K562 (cell line): ENCODE results near the gene PHF19. TPM values are rescaled to one million over a fixed set of nuclear protein-coding genes. Genes with fewer than 3 reads are reported as not detected.

Experiments used
- COPS2 ChIP-seq: fragments of 450-650 bp; conservative IDR thresholded peaks from 2 replicates; pipeline ENCODE4 v1.6.1; 2016; ENCODE audit warnings: mild to moderate bottlenecking, moderate library complexity
- CSDE1 ChIP-seq, 2 experiments: fragments of 450-650 bp; IDR thresholded peaks; 2 replicates each; pipeline ENCODE4 v1.6.1; 2016; ENCODE audit warnings: mild to moderate bottlenecking in 1 of 2
- GTF2E2 ChIP-seq: fragments of 200-800 bp; sonication (Bioruptor generic); IDR thresholded peaks from 2 replicates; pipeline ENCODE4 v1.6.1; 2016; ENCODE audit warnings: missing genetic modification characterization, missing compliant biosample characterization
- HDAC3 ChIP-seq: fragments of 450-650 bp; IDR thresholded peaks from 2 replicates; pipeline ENCODE4 v1.6.1; 2018; ENCODE audit warnings: borderline replicate concordance, mild to moderate bottlenecking, moderate library complexity; ENCODE audit not compliant: partially characterized antibody
- HNRNPK ChIP-seq: fragments of 200-400 bp; formaldehyde crosslinking; IDR thresholded peaks from one replicate; pipeline ENCODE4 v1.6.1; 2018; ENCODE audit warnings: mild to moderate bottlenecking, low read depth, low read length; ENCODE audit not compliant: poor library complexity, severe bottlenecking
- HNRNPL ChIP-seq: fragments of 200-400 bp; formaldehyde crosslinking; IDR thresholded peaks from 2 replicates; pipeline ENCODE4 v1.6.1; 2017; ENCODE audit warnings: low read depth, mild to moderate bottlenecking, low read length
- SMC3 ChIP-seq: conservative IDR thresholded peaks from 2 replicates; pipeline ENCODE4 v1.6.1; 2011; ENCODE audit warnings: low read depth, low read length, improper control_type of control experiment; ENCODE audit not compliant: insufficient read depth
- STAG1 ChIP-seq: sonication (generic); formaldehyde crosslinking; IDR thresholded peaks from 2 replicates; pipeline ENCODE4 v1.5.0; 2020; ENCODE audit warnings: missing genetic modification reagents, borderline replicate concordance
- TCFL5 ChIP-seq: fragments of 250-450 bp; sonication (Bioruptor Pico); conservative IDR thresholded peaks from 2 replicates; pipeline ENCODE4 v1.6.1; 2021; ENCODE audit warnings: mild to moderate bottlenecking, moderate library complexity, matching md5 sums
- ZNF124 ChIP-seq: sonication (generic); formaldehyde crosslinking; IDR thresholded peaks from 2 replicates; pipeline ENCODE4 v1.8.1; 2022; ENCODE audit warnings: missing genetic modification reagents
- ZSCAN32 ChIP-seq: fragments of 450-650 bp; formaldehyde crosslinking; IDR thresholded peaks from 2 replicates; pipeline ENCODE4 v1.4.0; 2020; ENCODE audit warnings: mild to moderate bottlenecking, moderate library complexity
- polyA plus RNA-seq, 8 experiments: library from polyadenylated mRNA; depleted of rRNA in 4 of 8; stranded (reverse) in 5 of 8; unstranded in 3 of 8; fragments of >200 nt; fragmentation: Nextera tagmentation in 2 of 8; fragmentation: Illumina TruSeq in 1 of 8; extraction: Ambion mirVana in 2 of 8; extraction: Trizol in 1 of 8; gene quantifications; 2 replicates each; pipeline versions ENCODE4 v1.2.1 to v1.2.3, GENCODE V29; 2011 to 2014; ENCODE audit warnings: inconsistent platforms in 1 of 8, missing spikeins in 1 of 8
- total RNA-seq, 7 experiments: library from RNA; depleted of rRNA in 6 of 7; stranded (reverse); fragments of >200 nt in 6 of 7; fragmentation: Illumina TruSeq in 2 of 7; extraction: Trizol in 2 of 7; gene quantifications; 2 replicates each; pipeline versions ENCODE4 v1.2.1 to v1.2.3, GENCODE V29; 2011 to 2021; ENCODE audit warnings: low replicate concordance in 1 of 7
- TF ChIP-seq, protein P1 (sequence below), 2 experiments: fragments of 450-650 bp; IDR thresholded peaks; 2 replicates each; pipeline ENCODE4 v1.6.1; 2016; ENCODE audit warnings: mild to moderate bottlenecking in 2 of 2, borderline replicate concordance in 1 of 2, low read depth in 1 of 2, moderate library complexity in 1 of 2
- TF ChIP-seq, protein P2 (sequence below): fragments of 450-650 bp; IDR thresholded peaks from 2 replicates; pipeline ENCODE4 v1.7.1; 2018; ENCODE audit warnings: mild to moderate bottlenecking, low read depth; ENCODE audit not compliant: partially characterized antibody
- TF ChIP-seq, protein P3 (sequence below): sonication (generic); formaldehyde crosslinking; IDR thresholded peaks from 2 replicates; pipeline ENCODE4 v1.8.1; 2023; ENCODE audit warnings: mild to moderate bottlenecking, missing genetic modification reagents, moderate library complexity

Gene PHF19
- total and polyA plus RNA-seq, 9 of the 15 experiments (the other 6 are each of a cell fraction or from before 2014, with no cell fraction given), result 95.8 to 403 (median 255) TPM

DNA sequence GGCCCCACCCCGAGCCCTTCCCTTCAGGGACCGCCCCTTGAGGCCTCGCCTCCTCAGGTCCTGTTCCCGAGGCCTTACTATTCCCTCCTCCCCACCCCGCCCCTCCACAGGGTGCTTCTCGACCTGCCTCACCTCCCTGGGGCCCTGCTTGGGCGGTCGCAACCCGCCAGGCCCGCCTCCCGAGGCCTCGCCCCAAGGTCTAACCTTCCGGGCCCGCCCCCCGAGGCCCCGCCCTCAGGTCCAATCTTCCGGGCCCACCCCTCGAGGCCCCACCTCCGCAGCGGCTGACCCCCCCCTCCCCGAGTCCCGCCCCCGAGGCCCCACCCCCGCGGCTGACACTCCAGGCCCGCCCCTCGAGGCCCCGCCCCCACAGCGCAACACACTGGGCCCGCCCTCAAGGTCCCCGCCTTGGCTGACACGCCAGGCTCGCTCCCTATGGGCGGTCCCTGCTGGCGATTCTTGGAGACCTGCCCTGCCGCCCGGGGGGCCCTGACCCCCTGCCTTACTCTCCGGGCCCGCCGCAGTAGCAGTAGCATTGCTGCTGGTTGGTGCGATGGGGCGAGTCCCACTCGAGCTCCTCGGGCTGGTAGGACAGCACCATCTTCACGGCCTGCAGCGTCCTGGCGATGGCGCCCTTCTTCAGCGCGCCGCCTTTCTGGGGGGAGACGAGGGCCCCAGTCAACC lies 8.2 kb downstream of the PHF19 start (continued):
- TF ChIP-seq, protein P1, sequence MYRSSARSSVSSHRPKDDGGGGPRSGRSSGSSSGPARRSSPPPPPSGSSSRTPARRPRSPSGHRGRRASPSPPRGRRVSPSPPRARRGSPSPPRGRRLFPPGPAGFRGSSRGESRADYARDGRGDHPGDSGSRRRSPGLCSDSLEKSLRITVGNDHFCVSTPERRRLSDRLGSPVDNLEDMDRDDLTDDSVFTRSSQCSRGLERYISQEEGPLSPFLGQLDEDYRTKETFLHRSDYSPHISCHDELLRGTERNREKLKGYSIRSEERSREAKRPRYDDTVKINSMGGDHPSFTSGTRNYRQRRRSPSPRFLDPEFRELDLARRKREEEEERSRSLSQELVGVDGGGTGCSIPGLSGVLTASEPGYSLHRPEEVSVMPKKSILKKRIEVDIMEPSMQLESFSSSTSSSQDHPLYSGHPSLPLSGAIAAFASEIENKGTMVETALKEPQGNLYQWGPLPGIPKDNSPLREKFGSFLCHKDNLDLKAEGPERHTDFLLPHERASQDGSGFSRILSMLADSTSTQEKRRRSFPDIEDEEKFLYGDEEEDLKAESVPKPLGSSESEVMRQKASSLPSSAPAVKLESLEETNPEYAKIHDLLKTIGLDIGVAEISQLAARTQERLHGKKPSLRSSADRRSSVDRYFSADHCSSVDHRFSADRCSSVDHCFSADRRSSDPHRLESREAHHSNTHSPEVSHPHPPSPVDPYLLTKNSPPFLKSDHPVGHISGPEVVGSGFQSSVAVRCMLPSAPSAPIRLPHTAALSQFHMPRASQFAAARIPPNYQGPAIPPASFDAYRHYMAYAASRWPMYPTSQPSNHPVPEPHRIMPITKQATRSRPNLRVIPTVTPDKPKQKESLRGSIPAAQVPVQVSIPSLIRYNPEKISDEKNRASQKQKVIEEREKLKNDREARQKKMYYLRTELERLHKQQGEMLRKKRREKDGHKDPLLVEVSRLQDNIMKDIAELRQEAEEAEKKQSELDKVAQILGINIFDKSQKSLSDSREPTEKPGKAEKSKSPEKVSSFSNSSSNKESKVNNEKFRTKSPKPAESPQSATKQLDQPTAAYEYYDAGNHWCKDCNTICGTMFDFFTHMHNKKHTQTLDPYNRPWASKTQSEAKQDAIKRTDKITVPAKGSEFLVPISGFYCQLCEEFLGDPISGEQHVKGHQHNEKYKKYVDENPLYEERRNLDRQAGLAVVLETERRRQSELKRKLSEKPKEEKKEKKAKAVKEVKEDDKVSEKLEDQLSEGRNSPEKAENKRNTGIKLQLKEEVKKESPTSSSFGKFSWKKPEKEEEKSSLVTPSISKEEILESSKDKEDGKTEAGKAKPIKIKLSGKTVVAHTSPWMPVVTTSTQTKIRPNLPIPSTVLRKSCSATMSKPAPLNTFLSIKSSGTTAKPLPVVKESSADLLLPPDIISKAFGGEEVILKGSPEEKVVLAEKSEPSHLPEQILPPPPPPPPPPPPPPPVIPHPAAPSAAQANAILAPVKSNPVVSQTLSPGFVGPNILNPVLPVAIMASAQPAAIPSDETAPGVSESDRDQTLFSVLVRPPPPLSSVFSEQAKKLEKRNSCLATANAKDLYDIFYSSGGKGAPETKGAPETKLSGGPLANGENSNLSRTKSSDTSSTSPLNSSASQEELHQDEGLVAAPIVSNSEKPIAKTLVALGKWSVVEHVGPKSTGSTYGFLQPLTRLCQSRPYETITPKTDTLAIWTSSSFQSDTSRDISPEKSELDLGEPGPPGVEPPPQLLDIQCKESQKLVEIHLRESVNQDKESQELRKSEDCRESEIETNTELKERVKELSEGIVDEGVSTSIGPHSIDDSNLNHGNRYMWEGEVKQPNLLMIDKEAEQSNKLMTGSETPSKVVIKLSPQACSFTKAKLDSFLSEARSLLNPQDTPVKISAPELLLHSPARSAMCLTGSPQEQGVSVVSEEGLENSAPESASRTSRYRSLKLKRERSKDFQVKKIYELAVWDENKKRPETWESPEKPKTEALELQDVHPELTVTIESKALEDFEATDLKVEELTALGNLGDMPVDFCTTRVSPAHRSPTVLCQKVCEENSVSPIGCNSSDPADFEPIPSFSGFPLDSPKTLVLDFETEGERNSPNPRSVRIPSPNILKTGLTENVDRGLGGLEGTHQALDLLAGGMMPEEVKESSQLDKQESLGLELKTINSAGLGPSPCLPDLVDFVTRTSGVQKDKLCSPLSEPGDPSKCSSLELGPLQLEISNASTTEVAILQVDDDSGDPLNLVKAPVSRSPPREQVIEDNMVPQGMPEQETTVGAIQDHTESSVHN (IDR thresholded peaks at IDR 0.05; ENCODE audit: borderline replicate concordance in 1 of 2, low read depth in 1 of 2), result no peak
- TF ChIP-seq, protein P2, sequence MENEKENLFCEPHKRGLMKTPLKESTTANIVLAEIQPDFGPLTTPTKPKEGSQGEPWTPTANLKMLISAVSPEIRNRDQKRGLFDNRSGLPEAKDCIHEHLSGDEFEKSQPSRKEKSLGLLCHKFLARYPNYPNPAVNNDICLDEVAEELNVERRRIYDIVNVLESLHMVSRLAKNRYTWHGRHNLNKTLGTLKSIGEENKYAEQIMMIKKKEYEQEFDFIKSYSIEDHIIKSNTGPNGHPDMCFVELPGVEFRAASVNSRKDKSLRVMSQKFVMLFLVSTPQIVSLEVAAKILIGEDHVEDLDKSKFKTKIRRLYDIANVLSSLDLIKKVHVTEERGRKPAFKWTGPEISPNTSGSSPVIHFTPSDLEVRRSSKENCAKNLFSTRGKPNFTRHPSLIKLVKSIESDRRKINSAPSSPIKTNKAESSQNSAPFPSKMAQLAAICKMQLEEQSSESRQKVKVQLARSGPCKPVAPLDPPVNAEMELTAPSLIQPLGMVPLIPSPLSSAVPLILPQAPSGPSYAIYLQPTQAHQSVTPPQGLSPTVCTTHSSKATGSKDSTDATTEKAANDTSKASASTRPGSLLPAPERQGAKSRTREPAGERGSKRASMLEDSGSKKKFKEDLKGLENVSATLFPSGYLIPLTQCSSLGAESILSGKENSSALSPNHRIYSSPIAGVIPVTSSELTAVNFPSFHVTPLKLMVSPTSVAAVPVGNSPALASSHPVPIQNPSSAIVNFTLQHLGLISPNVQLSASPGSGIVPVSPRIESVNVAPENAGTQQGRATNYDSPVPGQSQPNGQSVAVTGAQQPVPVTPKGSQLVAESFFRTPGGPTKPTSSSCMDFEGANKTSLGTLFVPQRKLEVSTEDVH, result no peak
- TF ChIP-seq STAG1 (CRISPR knock-in tag), result no peak
- TF ChIP-seq HNRNPL, result no peak
- TF ChIP-seq HDAC3, result no peak
- TF ChIP-seq GTF2E2 (tag), result no peak
- TF ChIP-seq ZNF124 (CRISPR knock-in tag), result no peak
- no peak for TF ChIP-seq ZSCAN32
- no peak for TF ChIP-seq HNRNPK
- TF ChIP-seq TCFL5 (CRISPR knock-in tag), result no peak
- TF ChIP-seq COPS2, result no peak
- peak; percentile 79 for TF ChIP-seq SMC3
- TF ChIP-seq, protein P3, sequence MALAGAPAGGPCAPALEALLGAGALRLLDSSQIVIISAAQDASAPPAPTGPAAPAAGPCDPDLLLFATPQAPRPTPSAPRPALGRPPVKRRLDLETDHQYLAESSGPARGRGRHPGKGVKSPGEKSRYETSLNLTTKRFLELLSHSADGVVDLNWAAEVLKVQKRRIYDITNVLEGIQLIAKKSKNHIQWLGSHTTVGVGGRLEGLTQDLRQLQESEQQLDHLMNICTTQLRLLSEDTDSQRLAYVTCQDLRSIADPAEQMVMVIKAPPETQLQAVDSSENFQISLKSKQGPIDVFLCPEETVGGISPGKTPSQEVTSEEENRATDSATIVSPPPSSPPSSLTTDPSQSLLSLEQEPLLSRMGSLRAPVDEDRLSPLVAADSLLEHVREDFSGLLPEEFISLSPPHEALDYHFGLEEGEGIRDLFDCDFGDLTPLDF (CRISPR knock-in tag), result peak; percentile 94; the same call in 1 of the 2 replicates
- no peak for TF ChIP-seq CSDE1 (IDR thresholded peaks at IDR 0.05)
